Keratinocyte (primary cell): ENCODE measurements around the gene CEACAM6. TPM values are rescaled to one million over a fixed set of nuclear protein-coding genes. Genes with fewer than 3 reads are reported as not detected.

Source experiments
- DNase-seq: peaks from one replicate; pipeline ENCODE4 v3.0.0-alpha.2; 2011; ENCODE audit warnings: low read depth, missing footprints, low spot score
- FAIRE-seq: peaks from 2 replicates; lab custom pipeline; 2011; peaks lifted over from hg19 to GRCh38; lab: Jason Lieb, UNC
- H2AFZ ChIP-seq: 2 replicates; pipeline ENCODE4 v1.6.0; 2012; ENCODE audit warnings: low read length, control low read depth, inconsistent platforms; ENCODE audit not compliant: control insufficient read depth
- H3K27ac ChIP-seq: 2 replicates; pipeline ENCODE4 v1.5.1; 2011; ENCODE audit warnings: low read length; ENCODE audit not compliant: control insufficient read depth, insufficient read depth
- H3K27me3 ChIP-seq: 3 replicates; pipeline ENCODE4 v1.6.0; 2011; ENCODE audit warnings: low read length; ENCODE audit not compliant: control insufficient read depth, insufficient read depth; ENCODE audit errors: extremely low read depth
- H3K36me3 ChIP-seq, 2 experiments: 2 replicates in 1 of 2; 3 replicates in 1 of 2; pipeline ENCODE4 v1.5.1; 2011; ENCODE audit warnings: low read length in 2 of 2, mild to moderate bottlenecking in 1 of 2; ENCODE audit not compliant: control insufficient read depth in 2 of 2, insufficient read depth in 2 of 2; ENCODE audit errors: extremely low read depth in 1 of 2
- H3K4me1 ChIP-seq: 3 replicates; pipeline ENCODE4 v1.5.1; 2011; ENCODE audit warnings: low read length; ENCODE audit not compliant: control insufficient read depth, insufficient read depth; ENCODE audit errors: extremely low read depth
- H3K4me2 ChIP-seq: 3 replicates; pipeline ENCODE4 v1.6.0; 2011; ENCODE audit warnings: low read depth, low read length; ENCODE audit not compliant: control insufficient read depth, insufficient read depth; ENCODE audit errors: extremely low read depth
- H3K4me3 ChIP-seq, 3 experiments: fragments of 200-600 bp in 1 of 3; sonication (generic) in 1 of 3; 2 replicates in 2 of 3; 3 replicates in 1 of 3; pipeline ENCODE4 v1.5.1; 2011 to 2016; ENCODE audit warnings: low read length in 3 of 3, mild to moderate bottlenecking in 3 of 3, control low read depth in 2 of 3, inconsistent platforms in 1 of 3, low read depth in 1 of 3, mixed read lengths in 1 of 3, mixed run types in 1 of 3, moderate library complexity in 1 of 3; ENCODE audit not compliant: control insufficient read depth in 2 of 3, insufficient read depth in 2 of 3; ENCODE audit errors: extremely low read depth in 1 of 3
- H3K79me2 ChIP-seq: 2 replicates; pipeline ENCODE4 v1.6.0; 2012; ENCODE audit warnings: low read length; ENCODE audit not compliant: control insufficient read depth, insufficient read depth
- H3K9ac ChIP-seq: 3 replicates; pipeline ENCODE4 v1.6.0; 2011; ENCODE audit warnings: low read length; ENCODE audit not compliant: control insufficient read depth, insufficient read depth; ENCODE audit errors: extremely low read depth
- H3K9me1 ChIP-seq: 3 replicates; pipeline ENCODE4 v1.6.0; 2011; ENCODE audit warnings: low read length; ENCODE audit not compliant: control insufficient read depth, insufficient read depth; ENCODE audit errors: extremely low read depth
- H3K9me3 ChIP-seq: 2 replicates; pipeline ENCODE4 v1.5.1; 2012; ENCODE audit warnings: low read depth, low read length; ENCODE audit not compliant: control insufficient read depth
- H4K20me1 ChIP-seq: 3 replicates; pipeline ENCODE4 v1.6.0; 2011; ENCODE audit warnings: low read length; ENCODE audit not compliant: control insufficient read depth, insufficient read depth; ENCODE audit errors: extremely low read depth
- EZH2 ChIP-seq: IDR thresholded peaks from one replicate; pipeline ENCODE4 v1.6.1; 2012; ENCODE audit warnings: inconsistent platforms, mild to moderate bottlenecking, low read length, moderate library complexity
- dilution Hi-C: fragments of 300-500 bp; cut with MboI; formaldehyde crosslinking; loops from one replicate; pipeline ENCODE4 v1.7.0; 2020; ENCODE audit warnings: low sequenced_read_pairs; ENCODE audit not compliant: extremely low pct_ligation_motif_present
- polyA plus RNA-seq, 5 experiments: library from polyadenylated mRNA; depleted of rRNA in 3 of 5; stranded (reverse) in 3 of 5; stranded (forward) in 1 of 5; unstranded in 1 of 5; fragments of >200 nt; gene quantifications; 1 replicate in 1 of 5; 2 replicates in 3 of 5; 3 replicates in 1 of 5; pipeline versions ENCODE4 v1.2.1 to v1.2.3, GENCODE V29; 2011 to 2012; ENCODE audit warnings: missing spikeins in 2 of 5, low read depth in 1 of 5, low replicate concordance in 1 of 5
- TF ChIP-seq, protein P1 (sequence below), 3 experiments: IDR thresholded peaks in 1 of 3; conservative IDR thresholded peaks in 1 of 3; optimal IDR thresholded peaks in 1 of 3; 2 replicates in 2 of 3; 3 replicates in 1 of 3; pipeline versions ENCODE3 to v1.5.1; 2011; ENCODE audit warnings: low read length in 3 of 3, mild to moderate bottlenecking in 3 of 3, moderate library complexity in 2 of 3, control low read depth in 1 of 3, inconsistent platforms in 1 of 3; ENCODE audit not compliant: insufficient read depth in 2 of 3; ENCODE audit errors: extremely low read depth in 1 of 3

Gene CEACAM6
- polyA plus RNA-seq, 1 donor (not counting 4 experiments of a cell fraction or from before 2014, with no cell fraction given) = 1.00 TPM

GRCh38 chr19:41811981-41812380 is 56.7 kb downstream of the CEACAM6 start:
- Histone ChIP-seq H3K4me2 (no peak overlapping the region), H2AFZ (no peak overlapping the region), H3K9ac (no peak overlapping the region), H3K4me3 (no peak overlapping the region), H3K27me3 (peaks cover 6% of the 10 kb centered on the region), H3K27ac (no peak overlapping the region), H3K9me3 (no peaks in the 10 kb centered on the region), H3K79me2 (no peaks in the 10 kb centered on the region), H4K20me1 (no peaks in the 10 kb centered on the region), H3K9me1 (no peaks in the 10 kb centered on the region), H3K4me1 (no peaks in the 10 kb centered on the region), H3K36me3 (no peaks in the 10 kb centered on the region)
- TF ChIP-seq, protein P1, sequence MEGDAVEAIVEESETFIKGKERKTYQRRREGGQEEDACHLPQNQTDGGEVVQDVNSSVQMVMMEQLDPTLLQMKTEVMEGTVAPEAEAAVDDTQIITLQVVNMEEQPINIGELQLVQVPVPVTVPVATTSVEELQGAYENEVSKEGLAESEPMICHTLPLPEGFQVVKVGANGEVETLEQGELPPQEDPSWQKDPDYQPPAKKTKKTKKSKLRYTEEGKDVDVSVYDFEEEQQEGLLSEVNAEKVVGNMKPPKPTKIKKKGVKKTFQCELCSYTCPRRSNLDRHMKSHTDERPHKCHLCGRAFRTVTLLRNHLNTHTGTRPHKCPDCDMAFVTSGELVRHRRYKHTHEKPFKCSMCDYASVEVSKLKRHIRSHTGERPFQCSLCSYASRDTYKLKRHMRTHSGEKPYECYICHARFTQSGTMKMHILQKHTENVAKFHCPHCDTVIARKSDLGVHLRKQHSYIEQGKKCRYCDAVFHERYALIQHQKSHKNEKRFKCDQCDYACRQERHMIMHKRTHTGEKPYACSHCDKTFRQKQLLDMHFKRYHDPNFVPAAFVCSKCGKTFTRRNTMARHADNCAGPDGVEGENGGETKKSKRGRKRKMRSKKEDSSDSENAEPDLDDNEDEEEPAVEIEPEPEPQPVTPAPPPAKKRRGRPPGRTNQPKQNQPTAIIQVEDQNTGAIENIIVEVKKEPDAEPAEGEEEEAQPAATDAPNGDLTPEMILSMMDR (optimal IDR thresholded peaks at IDR 0.05 in 1 of 3, IDR thresholded peaks at IDR 0.05 in 1 of 3, conservative IDR thresholded peaks at IDR 0.05 in 1 of 3; ENCODE audit: extremely low read depth in 1 of 3, insufficient read depth in 2 of 3, low read length in 3 of 3) = no peak
- TF ChIP-seq EZH2 = no peak
- dilution Hi-C loops = no loop called here
- FAIRE-seq (no peak), DNase-seq (no peak)

DNA sequence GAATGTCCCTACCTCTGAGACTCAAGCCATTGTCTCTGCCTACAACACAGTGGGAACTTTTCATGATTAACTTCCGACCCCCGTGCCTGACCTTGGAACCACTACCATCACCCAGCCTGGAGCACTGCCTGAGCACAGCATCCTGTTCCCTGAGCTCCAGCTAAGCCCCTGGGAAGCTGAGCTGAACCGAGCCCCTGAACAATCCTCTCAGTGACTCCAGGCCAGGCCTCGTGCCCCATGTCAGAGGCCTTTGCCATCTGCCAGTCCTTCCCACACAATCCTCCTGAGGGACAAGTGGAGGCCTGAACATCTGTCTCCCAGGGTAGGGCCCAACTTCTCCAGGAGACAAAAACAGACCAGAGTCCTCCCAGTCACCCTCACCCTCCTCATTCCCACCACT is 58.6 kb downstream of the CEACAM6 start:
- Histone ChIP-seq H3K9ac (no peak overlapping the region), H3K27me3 (peaks cover under 1% of the 10 kb centered on the region), H3K4me3 (no peak overlapping the region), H3K9me1 (no peaks in the 10 kb centered on the region), H3K9me3 (no peaks in the 10 kb centered on the region), H3K4me2 (no peak overlapping the region), H3K36me3 (no peaks in the 10 kb centered on the region), H2AFZ (no peak overlapping the region), H3K27ac (no peak overlapping the region), H4K20me1 (no peaks in the 10 kb centered on the region), H3K79me2 (no peaks in the 10 kb centered on the region), H3K4me1 (no peaks in the 10 kb centered on the region)
- no peak for FAIRE-seq
- TF ChIP-seq EZH2 = no peak
- TF ChIP-seq, protein P1 (optimal IDR thresholded peaks at IDR 0.05 in 1 of 3, IDR thresholded peaks at IDR 0.05 in 1 of 3, conservative IDR thresholded peaks at IDR 0.05 in 1 of 3; ENCODE audit: extremely low read depth in 1 of 3, insufficient read depth in 2 of 3, low read length in 3 of 3) = no peak
- DNase-seq = no peak
- dilution Hi-C loops = no loop called here
